ENCODE data around the gene ZNF892. TPM values are rescaled to one million over a fixed set of nuclear protein-coding genes. Genes with fewer than 3 reads are reported as not detected.

ZNF892 gene
- total and polyA plus RNA-seq, 12 donors, result 0.26 to 4.4 (median 2.8) TPM

- 75 to 80% methylated on average over 4 of the region's 4 CpGs for WGBS, 2 donors
- intact Hi-C loops (cut with DNase I), result loop anchor here in 1 of 10 donors (10.0 kb wide), 1 partner anchor 79 kb away; the partner anchor contains the start of gene MRPS5
- Histone ChIP-seq H3K9me3 (peaks cover 0 to 8% (median 0%) of the 10 kb centered on the region in 11 donors), H3K4me3 (no peak overlapping the region), H3K27me3 (no peaks in the 10 kb centered on the region), H3K36me3 (peaks cover 0 to 3% (median 0%) of the 10 kb centered on the region in 9 donors), H3K4me1 (peaks cover 3 to 22% (median 16%) of the 10 kb centered on the region in 9 donors), H3K27ac (no peak overlapping the region)
- DNase-seq (no peak), ATAC-seq (no peak)
- TF ChIP-seq, protein P1, sequence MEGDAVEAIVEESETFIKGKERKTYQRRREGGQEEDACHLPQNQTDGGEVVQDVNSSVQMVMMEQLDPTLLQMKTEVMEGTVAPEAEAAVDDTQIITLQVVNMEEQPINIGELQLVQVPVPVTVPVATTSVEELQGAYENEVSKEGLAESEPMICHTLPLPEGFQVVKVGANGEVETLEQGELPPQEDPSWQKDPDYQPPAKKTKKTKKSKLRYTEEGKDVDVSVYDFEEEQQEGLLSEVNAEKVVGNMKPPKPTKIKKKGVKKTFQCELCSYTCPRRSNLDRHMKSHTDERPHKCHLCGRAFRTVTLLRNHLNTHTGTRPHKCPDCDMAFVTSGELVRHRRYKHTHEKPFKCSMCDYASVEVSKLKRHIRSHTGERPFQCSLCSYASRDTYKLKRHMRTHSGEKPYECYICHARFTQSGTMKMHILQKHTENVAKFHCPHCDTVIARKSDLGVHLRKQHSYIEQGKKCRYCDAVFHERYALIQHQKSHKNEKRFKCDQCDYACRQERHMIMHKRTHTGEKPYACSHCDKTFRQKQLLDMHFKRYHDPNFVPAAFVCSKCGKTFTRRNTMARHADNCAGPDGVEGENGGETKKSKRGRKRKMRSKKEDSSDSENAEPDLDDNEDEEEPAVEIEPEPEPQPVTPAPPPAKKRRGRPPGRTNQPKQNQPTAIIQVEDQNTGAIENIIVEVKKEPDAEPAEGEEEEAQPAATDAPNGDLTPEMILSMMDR (IDR thresholded peaks at IDR 0.05), result no peak
Measured at GRCh38 chr2:95203911-95204310, 3.4 kb upstream of the ZNF892 start.

- intact Hi-C loops (cut with DNase I), result loop anchor here in 1 of 10 donors (10.0 kb wide), 1 partner anchor 80 kb away; the partner anchor contains the start of gene MRPS5
- H3K27ac ChIP-seq, result no peak overlapping the region
- H3K27me3 ChIP-seq, result no peaks in the 10 kb centered on the region
- peaks cover 0 to 13% (median 0%) of the 10 kb centered on the region in 11 donors for H3K9me3 ChIP-seq
- H3K4me3 ChIP-seq, result no peak overlapping the region
- DNase-seq (no peak), ATAC-seq (no peak)
- WGBS, 2 donors, result 88 to 91% methylated on average over 2 of the region's 2 CpGs
- H3K4me1 ChIP-seq, result peaks cover 3 to 22% (median 16%) of the 10 kb centered on the region in 9 donors
- TF ChIP-seq, protein P1 (IDR thresholded peaks at IDR 0.05), result no peak
- peaks cover 0 to 8% (median 0%) of the 10 kb centered on the region in 9 donors for H3K36me3 ChIP-seq
Measured at GRCh38 chr2:95204396-95204795, 2.9 kb upstream of the ZNF892 start.

GRCh38 chr2:95206096-95206495, 1.2 kb upstream of the ZNF892 start:
- 40 to 47% methylated on average over 10 of the region's 10 CpGs for WGBS, 2 donors
- TF ChIP-seq, protein P1 (IDR thresholded peaks at IDR 0.05), result no peak
- ATAC-seq, result no peak

GRCh38 chr2:95208106-95208505, 785 bp downstream of the ZNF892 start:
- intact Hi-C loops (cut with DNase I), result loop anchor here in 4 of 10 donors (5.0 to 10.0 kb wide), 3 partner anchors 41 to 86 kb away; partner anchors contain the start of genes MRPS5 (in 3 of the 4) and ZNF2 (in 1 of the 4)
- H3K36me3 ChIP-seq, result peaks cover 0 to 44% (median 30%) of the 10 kb centered on the region in 9 donors
- peaks cover 0 to 48% (median 29%) of the 10 kb centered on the region in 11 donors for H3K9me3 ChIP-seq
- DNase-seq (no peak), ATAC-seq (no peak)
- no peaks in the 10 kb centered on the region for H3K27me3 ChIP-seq
- 72 to 74% methylated on average over 6 of the region's 6 CpGs for WGBS, 2 donors
- TF ChIP-seq, protein P1 (IDR thresholded peaks at IDR 0.05), result no peak
- H3K4me1 ChIP-seq, result peaks cover 3 to 22% (median 16%) of the 10 kb centered on the region in 9 donors
- H3K4me3 ChIP-seq, result peak overlapping the region; percentile 71 to 86 (median 80)
- peak overlapping the region in 3 of 10 donors; percentile 89 to 94 (median 90) for H3K27ac ChIP-seq

More at GRCh38 chr2:95206096-95206495, 1.2 kb upstream of the ZNF892 start:
- no peak overlapping the region for H3K27ac ChIP-seq
- peak overlapping the region in 7 of 10 donors; percentile 75 to 84 (median 80) for H3K4me3 ChIP-seq
- intact Hi-C loops (cut with DNase I), result loop anchor here in 4 of 10 donors (2.0 to 10.0 kb wide), 4 partner anchors 39 to 84 kb away; partner anchors contain the start of genes MRPS5 (in 3 of the 4) and ZNF2 (in 2 of the 4)
- H3K36me3 ChIP-seq, result peaks cover 0 to 24% (median 10%) of the 10 kb centered on the region in 9 donors
- peaks cover 3 to 22% (median 16%) of the 10 kb centered on the region in 9 donors for H3K4me1 ChIP-seq
- peaks cover 0 to 28% (median 9%) of the 10 kb centered on the region in 11 donors for H3K9me3 ChIP-seq
- DNase-seq, result no peak
- H3K27me3 ChIP-seq, result no peaks in the 10 kb centered on the region
